ENCODE measurements around the gene APCDD1. TPM values are rescaled to one million over a fixed set of nuclear protein-coding genes. Genes with fewer than 3 reads are reported as not detected.

The APCDD1 gene
- total RNA-seq, 2 donors from 2014 or later, result 5.6 to 10.7 TPM

DNA sequence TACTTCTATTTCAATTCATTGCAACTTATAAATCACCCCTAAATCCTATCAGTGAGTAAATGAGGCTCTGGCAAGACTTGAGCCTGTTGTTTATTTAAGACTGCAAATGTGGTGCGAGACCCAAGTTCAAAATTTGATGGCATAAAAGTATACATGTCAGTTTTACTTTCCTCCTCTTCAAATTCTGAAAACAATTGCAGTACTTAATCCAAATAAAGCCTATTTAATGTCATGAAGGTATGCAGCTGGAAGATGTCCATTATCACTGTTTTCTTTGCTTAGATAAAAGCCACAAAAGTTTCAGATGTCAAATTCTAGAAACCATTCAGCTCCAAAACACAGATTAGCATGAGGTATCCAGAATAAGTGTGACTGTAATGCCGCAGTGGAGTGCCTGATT is 3.3 kb downstream of the APCDD1 start:
- no peak for DNase-seq
- TF ChIP-seq, protein P1, sequence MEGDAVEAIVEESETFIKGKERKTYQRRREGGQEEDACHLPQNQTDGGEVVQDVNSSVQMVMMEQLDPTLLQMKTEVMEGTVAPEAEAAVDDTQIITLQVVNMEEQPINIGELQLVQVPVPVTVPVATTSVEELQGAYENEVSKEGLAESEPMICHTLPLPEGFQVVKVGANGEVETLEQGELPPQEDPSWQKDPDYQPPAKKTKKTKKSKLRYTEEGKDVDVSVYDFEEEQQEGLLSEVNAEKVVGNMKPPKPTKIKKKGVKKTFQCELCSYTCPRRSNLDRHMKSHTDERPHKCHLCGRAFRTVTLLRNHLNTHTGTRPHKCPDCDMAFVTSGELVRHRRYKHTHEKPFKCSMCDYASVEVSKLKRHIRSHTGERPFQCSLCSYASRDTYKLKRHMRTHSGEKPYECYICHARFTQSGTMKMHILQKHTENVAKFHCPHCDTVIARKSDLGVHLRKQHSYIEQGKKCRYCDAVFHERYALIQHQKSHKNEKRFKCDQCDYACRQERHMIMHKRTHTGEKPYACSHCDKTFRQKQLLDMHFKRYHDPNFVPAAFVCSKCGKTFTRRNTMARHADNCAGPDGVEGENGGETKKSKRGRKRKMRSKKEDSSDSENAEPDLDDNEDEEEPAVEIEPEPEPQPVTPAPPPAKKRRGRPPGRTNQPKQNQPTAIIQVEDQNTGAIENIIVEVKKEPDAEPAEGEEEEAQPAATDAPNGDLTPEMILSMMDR (IDR thresholded peaks at IDR 0.05), result no peak
- H3K4me3 ChIP-seq, result no peak overlapping the region
- H3K9me3 ChIP-seq, result no peaks in the 10 kb centered on the region
- intact Hi-C loops (cut with DNase I), result no loop called here
- no peak overlapping the region for H3K9ac ChIP-seq (ENCODE audit: low read depth in 2 of 2, low read length in 2 of 2)
- H3K27ac ChIP-seq, result no peak overlapping the region
- H3K4me1 ChIP-seq, result peaks cover 6% of the 10 kb centered on the region
- H3K27me3 ChIP-seq, result peaks cover 19% of the 10 kb centered on the region
- H3K36me3 ChIP-seq, result no peaks in the 10 kb centered on the region

DNA sequence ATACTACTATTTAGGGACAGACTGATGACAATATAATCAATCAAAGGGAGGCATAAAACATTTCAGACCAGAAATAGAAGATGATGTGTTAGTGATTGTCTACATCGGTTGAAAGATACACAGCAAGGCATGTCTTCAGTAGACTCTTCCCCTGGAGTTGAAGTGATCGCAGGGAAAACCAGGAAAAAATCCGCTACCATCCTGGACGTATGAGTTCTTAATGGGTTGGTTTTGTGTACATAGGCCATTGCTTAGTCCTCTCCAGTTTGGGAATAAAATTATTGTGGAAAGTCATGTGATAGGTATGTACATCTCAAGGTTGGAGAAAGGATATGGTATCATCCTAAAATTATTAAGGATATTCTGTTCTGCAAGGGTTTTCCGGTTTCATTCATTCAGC is 4.3 kb downstream of the APCDD1 start:
- Histone ChIP-seq H3K27ac (no peak overlapping the region), H3K4me3 (no peak overlapping the region), H3K4me1 (peaks cover 6% of the 10 kb centered on the region), H3K36me3 (no peaks in the 10 kb centered on the region), H3K9ac (ENCODE audit: low read depth in 2 of 2, low read length in 2 of 2) (no peak overlapping the region), H3K27me3 (peaks cover 19% of the 10 kb centered on the region), H3K9me3 (no peaks in the 10 kb centered on the region)
- intact Hi-C loops (cut with DNase I), result no loop called here
- DNase-seq, result no peak
- TF ChIP-seq, protein P1 (IDR thresholded peaks at IDR 0.05), result no peak

DNA sequence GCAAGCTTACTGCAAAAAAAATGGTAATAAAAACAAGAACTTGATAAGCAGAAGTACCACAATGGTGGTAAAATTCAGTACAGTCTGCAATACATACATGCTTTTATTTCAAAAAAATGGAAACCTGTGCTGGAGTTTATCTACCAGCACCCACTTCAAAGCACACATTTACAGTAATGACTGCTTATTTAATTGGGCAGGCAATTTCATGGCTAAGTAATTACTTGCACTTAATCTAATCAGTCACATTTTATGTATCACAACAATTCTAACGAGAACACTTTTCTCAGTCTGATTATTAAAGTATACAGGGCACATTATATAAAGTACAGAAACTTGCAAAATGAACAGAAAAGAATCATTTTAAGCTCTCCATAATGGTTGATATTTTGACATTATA is 5.2 kb downstream of the APCDD1 start:
- no peak for DNase-seq
- TF ChIP-seq, protein P1 (IDR thresholded peaks at IDR 0.05), result no peak
- Histone ChIP-seq H3K4me1 (peaks cover 6% of the 10 kb centered on the region), H3K9me3 (no peaks in the 10 kb centered on the region), H3K36me3 (no peaks in the 10 kb centered on the region), H3K27ac (no peak overlapping the region), H3K27me3 (peaks cover 19% of the 10 kb centered on the region), H3K4me3 (no peak overlapping the region), H3K9ac (ENCODE audit: low read depth in 2 of 2, low read length in 2 of 2) (no peak overlapping the region)
- intact Hi-C loops (cut with DNase I), result no loop called here

DNA sequence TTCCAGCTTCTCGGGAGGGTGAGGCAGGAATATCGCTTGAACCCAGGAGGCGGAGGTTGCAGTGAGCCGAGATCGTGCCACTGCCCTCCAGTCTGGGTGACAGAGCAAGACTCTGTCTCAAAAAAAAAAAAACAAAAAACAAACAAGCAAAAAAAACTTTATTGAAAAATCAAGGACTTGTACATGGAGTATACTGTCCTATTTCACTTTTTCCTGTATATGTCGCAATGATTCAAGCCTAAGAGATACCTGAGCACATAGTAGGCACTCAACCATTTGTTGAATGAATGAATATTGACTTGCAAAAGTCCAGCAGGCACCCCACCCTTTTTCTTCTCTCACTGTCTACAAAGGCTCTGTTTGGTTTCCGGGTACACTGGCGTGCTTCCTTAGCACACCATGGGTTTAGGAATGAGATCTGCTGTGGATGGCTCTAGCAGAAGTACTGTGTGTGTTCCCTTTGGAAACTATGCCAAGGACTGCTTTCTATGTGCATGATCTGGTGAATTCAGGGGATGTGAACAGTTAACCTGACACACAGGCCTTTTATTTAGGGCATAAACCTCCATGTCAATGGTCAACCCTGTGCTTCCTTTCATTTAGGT is 6.1 kb downstream of the APCDD1 start:
- DNase-seq, result no peak
- no peak overlapping the region for H3K9ac ChIP-seq (ENCODE audit: low read depth in 2 of 2, low read length in 2 of 2)
- no peaks in the 10 kb centered on the region for H3K9me3 ChIP-seq
- intact Hi-C loops (cut with DNase I), result no loop called here
- TF ChIP-seq, protein P1 (IDR thresholded peaks at IDR 0.05), result no peak
- no peaks in the 10 kb centered on the region for H3K36me3 ChIP-seq
- peaks cover 13% of the 10 kb centered on the region for H3K27me3 ChIP-seq
- H3K4me1 ChIP-seq, result no peaks in the 10 kb centered on the region
- H3K4me3 ChIP-seq, result no peak overlapping the region
- H3K27ac ChIP-seq, result no peak overlapping the region

DNA sequence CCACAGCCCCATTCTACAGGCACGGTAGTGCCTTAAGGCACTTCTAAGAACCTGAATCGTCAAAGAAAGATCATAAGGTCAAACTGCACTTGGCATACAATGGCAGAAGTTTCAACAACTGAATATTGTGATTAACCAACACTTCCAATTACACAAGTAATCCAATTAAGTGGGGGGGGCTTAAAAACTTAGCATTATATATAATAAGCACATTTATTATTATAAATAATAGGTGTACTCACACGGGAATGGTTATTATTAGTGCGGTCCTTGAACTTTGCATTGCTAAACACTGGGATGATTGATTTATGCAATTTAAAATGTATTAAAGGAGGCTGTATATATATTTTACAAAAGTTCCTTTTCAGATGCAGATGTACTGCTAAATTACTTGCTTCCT is 7.6 kb downstream of the APCDD1 start:
- no peaks in the 10 kb centered on the region for H3K4me1 ChIP-seq
- no peak overlapping the region for H3K9ac ChIP-seq (ENCODE audit: low read depth in 2 of 2, low read length in 2 of 2)
- intact Hi-C loops (cut with DNase I), result no loop called here
- H3K36me3 ChIP-seq, result no peaks in the 10 kb centered on the region
- no peak overlapping the region for H3K4me3 ChIP-seq
- no peak for DNase-seq
- TF ChIP-seq, protein P1 (IDR thresholded peaks at IDR 0.05), result no peak
- H3K27me3 ChIP-seq, result peaks cover under 1% of the 10 kb centered on the region
- no peaks in the 10 kb centered on the region for H3K9me3 ChIP-seq
- no peak overlapping the region for H3K27ac ChIP-seq

Data from colonic mucosa (tissue), 4 donors.